GM19372 (cell line): ENCODE measurements around the gene PUS10.
"Not testable (repeated sequence)": the region's sequence is repeated elsewhere in the genome, so short reads cannot be mapped to it uniquely, and the experiment has no call there.

ENCODE experiments used
- ATAC-seq: cut with Tn5 transposase; IDR thresholded peaks from one replicate; pipeline ENCODE4 v1.9.1; 2021; ENCODE audit warnings: mild to moderate bottlenecking, low read depth, moderate library complexity; ENCODE audit not compliant: unreplicated experiment

PUS10 gene

DNA sequence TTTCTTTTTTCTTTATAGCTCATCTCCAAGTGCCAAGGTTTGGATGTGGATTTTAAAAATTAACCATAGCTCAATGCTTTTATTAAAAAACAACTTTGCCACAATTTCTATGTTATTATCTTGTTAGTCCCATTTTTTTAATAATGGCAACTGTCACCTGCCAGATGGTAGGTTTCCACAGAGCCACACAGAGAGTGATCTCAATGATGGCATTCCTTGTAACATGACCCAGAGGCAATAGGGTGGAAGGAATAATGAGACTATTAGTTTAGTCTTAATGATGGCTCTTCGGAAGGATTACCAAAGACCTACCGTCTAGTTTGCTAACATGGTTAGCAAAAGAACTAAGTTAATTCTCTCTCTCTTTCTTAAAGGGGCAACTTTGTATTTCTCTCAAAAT is 72.7 kb downstream of the PUS10 start:
- ATAC-seq, result no peak

DNA sequence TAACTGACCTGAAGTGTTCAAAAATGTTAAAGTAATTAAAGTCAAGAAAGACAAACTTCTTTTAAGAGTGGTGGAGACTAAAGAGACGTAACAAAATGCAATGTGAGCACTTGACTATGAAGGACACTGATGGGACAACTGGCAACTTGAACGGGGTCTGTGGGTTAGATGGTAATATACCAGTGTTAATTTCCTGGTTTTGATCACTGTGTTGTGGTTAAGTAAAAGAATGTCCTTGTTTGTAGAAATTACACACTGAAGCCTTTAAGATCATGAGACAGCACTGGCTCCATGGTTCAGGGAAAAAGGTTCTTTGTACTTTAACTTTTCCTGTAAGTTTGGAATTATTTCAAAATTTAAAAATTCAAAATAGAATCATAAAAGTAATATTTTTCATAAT is 78.4 kb downstream of the PUS10 start:
- no peak for ATAC-seq

DNA sequence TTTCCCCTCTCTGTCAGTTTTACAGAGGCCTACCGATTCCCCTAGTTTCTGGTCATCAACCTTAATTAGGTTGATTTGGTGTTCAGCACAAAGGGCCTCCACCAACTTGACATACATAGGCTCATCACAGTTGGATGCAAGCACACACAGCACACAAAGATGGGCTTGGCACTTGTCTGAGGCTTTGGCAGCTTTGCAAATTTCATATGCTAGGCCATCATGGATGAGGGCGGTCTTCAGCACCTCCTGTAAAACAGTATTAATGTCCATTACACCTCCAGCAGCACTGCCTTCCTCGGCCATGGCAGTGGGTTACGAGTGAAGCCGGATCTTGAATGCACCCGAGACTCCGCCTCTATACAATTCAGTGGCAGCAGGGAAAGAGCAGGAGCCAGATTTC is 79.8 kb downstream of the PUS10 start:
- no peak for ATAC-seq

DNA sequence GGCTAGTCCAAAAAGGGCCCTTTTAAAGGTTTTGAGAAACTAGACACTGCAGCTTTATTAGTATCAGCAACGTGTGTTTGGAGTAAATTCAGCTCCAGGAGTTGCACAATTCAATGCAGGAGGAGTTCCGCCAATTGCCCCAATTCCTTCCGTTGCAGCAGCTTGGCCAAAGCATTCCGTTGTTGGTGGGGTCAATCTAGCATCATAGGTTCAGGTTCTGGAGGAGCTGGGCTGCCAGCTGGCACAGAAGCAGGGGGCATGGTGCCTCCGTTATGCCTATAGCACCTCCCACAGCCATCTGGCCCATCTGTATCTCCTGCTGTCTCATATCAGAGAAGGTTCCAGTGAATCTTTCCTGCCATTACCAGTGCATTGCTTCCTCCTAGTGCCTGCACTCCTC is 81.3 kb downstream of the PUS10 start:
- no peak for ATAC-seq

DNA sequence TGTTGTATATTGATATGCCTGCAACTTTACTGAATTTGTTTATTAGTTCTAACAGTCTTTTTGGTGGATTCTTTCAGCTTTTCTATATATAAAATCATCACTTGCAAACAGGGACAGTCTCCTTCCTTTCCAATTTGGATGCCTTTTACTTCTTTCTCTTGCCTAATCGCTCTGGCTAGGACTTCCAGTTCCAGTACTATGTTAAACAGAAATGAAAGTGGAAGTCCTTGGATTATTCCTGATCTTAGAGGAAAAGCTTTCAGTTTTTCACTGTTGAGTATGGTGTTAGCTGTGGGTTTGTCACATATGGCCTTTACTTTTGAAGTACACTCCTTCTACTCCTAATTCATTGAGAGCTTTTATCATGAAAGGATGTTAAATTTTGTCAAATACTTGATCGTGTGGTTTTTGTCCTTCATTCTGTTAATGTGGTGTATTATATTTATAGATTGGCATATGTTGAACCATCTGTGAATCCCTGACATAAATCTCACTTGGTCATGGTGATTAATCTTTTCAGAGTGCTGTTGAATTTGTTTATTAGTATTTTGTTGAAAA is 83.8 kb downstream of the PUS10 start:
- no peak for ATAC-seq

DNA sequence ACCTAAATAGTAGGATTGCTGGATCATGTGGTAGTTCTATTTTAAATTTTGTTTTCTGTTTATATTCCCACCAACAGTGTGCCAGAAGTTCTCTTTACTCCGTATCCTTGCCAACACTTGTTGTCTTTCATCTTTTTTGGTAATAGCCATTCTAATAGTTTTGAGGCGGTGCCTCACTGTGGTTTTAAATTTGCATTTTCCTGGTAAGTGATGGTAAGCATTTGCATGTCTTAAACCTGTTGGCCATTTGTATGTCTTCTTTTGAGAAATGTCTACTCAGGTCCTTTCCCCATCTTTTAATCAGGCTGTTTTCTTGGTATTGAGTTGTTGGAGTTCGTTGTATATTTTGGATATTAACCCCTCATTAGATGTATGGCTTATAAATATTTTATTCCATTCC is 85.1 kb downstream of the PUS10 start:
- ATAC-seq, result no peak

DNA sequence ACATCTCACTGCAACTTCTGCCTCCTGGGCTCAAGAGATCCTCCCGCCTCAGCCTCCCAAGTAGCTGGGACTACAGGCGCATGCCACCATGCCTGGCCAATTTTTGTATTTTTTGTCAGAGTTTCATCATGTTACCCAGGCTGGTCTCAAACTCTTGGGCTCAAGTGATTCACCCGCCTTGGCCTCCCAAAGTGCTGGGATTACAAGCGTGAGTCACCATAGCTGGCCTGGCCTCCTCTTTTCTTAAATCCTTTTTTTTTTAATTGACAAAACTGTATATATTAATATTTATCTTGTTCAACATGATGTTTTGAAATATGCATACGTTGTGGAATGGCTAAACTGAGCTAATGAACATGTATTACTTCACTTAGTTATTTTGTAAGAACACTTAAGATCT is 86.0 kb downstream of the PUS10 start:
- ATAC-seq, result not testable (repeated sequence)

DNA sequence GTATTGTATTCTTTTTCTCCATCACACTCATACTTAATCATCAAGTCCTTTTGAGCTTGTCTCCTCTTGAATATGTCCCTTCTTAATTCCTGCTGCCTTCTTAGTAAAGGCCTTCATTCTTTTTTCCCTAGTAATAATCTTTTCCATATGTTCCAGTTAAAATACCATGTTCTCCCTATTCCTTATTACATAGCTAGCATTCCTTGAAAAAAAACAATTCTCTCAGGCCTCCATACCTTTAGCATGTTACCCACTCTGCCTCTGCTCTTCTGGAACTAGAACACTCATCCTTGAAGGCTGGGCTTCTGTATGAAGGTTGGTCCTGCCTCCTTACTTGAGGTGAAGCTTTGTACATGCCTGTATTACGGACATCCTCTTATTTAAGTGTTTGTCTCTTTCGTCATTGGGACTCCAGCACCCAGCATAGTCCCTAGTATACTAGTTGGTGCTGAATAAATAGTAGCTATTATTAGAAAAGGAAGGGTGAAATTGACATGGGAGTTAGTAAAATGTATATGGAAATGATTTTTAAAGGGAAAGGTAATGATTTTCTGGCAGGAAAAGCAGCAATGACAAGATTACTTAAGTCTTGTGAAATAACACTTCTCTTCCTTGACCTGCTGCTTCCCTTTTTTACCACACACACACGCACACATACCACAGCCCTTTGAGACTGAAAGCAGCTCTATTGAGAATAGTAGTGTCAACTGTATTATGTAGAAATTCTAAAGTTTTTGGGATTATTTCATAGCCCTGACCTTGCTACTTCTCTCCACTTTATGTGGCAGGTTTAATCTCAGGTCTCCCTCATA is 91.1 kb downstream of the PUS10 start:
- ATAC-seq, result no peak

DNA sequence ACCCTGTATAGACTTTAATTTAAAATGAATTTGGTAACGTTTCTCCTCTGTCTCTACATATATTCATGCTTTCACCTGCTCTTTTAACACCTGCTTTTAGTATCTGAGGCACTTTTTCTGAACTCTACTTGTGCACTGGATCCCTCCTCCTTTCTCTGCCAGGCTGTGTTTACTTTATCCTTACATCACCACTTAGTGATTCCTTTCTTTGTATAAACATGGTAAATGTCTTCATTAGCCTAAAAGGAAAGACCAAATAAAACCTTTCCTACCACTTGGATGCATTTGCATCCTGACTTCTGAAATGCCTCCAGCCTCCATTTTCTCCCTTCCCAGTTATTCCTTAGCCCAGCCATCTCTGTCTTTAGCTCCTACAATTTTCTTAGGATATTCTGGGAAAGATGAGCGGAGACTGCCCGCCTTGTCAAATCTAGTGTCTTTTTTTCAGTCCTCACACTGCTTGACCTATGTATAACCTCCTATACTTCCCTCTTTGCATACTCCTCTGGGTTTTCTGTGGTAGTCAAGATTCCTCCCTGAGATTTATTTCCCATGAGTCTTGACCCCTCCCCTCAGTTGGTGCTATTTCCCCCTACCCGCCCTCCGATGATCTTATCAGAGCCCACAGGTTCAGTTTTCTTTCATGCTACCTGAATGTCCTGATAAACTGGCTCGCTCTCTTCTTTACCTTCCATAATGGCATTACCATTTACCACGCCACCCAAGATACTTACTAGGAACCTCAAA is 91.9 kb downstream of the PUS10 start:
- ATAC-seq, result no peak

DNA sequence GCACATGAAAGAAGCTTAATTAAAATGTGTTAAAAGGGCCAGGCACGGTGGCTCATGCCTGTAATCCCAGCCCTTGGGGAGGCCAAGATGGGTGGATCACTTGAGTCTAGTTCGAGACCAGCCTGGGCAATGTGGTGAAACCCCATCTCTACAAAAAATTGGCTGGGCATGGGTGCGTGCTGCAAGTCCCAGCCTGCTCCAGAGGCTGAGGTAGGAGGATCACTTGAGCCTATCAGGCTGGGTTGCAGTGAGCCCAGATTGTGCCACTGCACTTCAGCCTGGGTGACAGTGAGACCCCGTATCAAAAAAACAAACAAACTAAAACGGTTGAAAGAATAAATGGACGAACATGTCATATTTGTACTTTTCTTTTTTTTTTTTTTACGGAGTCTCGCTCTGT is 110.7 kb downstream of the PUS10 start:
- ATAC-seq, result no peak

DNA sequence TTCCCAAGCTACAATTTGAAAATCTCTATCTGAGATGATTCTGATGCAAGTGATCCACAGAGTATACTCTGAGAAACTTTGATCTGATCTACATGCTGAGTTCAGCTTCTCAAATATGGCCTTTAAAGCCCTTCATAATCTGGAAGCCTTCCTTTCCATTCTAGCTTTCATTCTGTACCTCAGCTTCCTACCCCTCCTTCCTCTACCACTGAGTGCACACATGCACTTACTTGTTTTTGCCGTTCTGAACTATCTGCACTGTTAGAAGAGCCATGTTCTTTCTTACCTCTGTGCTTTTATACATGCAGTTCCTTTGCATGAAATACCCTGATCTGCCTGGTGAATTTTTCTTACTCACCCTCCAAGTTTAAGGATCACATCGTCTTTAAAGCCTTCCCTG is 111.7 kb downstream of the PUS10 start:
- no peak for ATAC-seq

DNA sequence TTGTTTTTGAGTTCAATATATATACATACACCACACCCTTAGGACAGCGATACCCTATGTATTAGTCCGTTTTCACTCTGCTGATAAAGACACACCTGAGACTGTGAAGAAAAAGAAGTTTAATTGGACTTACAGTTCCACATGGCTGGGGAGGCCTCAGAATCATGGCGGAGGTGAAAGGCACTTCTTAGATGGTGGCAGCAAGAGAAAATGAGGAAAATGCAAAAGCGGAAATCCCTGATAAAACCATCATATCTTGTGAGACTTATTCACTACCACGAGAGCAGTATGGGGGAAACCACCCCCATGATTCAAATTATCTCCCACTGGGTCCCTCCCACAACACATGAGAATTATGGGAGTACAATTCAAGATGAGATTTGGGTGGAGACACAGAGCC is 112.2 kb downstream of the PUS10 start:
- not testable (repeated sequence) for ATAC-seq

DNA sequence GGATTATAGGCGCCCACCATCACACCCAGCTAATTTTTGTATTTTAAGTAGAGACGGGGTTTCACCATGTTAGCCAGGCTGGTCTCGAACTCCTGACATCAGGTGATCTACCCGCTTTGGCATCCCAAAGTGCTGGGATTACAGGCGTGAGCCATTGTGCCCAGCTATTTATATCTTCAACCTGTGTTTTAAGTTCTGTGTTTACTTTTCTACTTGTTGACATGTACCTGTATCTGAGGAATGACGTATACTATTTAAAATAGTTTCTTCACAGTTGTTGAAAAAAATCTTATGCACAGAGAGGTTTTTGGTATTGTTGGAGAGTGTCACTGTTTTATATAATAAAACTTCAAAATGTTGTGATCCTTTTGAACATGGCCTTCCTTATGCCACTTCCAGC is 116.8 kb downstream of the PUS10 start:
- ATAC-seq, result not testable (repeated sequence)

DNA sequence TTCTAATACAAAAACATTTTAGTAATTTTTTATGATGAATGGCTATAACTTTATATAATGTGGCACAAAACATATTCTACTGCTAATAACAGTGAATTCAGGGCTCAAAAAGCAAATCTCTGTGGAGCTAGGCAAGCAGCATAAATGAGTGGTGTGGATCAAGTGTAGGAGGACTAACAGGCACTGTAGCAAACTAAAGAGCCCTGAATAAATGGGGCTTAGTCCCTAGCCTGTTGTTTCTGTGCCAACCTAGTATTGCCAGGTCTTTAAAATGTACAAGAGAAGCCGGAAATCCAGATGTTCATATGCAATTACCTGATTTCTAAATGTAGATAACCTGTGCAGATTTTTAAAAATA is 118.2 kb downstream of the PUS10 start:
- ATAC-seq, result peak; percentile 54

DNA sequence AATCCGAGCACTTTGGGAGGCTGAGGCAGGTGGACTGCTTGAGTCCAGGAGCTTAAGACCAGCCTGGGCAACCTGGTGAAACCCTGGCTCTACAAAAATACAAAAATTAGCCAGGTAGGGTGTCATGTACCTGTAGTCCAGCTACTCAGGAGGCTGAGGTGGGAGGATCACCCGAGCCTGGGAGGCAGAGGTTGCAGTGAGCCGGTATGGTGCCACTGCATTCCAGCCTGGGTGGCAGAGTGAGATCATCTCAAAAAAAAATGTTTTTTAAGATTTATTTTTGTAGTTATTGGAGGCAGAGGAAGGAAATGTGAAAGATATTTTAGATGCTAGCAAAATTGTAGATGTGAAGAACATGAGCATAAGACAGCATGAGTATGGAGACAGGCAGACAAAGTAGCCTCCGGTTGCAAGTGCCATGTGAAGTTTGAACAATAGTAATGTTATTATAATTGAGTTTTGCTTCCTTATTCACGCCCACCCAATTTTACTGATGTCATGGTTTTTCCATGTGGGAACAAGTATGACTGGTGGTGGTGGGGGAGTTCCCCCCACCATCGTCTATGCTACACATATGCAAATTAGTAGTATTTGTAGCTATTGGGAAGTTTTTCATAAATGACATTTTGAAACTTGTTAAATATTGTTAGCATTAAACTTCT is 118.7 kb downstream of the PUS10 start:
- peak; percentile 68 for ATAC-seq

DNA sequence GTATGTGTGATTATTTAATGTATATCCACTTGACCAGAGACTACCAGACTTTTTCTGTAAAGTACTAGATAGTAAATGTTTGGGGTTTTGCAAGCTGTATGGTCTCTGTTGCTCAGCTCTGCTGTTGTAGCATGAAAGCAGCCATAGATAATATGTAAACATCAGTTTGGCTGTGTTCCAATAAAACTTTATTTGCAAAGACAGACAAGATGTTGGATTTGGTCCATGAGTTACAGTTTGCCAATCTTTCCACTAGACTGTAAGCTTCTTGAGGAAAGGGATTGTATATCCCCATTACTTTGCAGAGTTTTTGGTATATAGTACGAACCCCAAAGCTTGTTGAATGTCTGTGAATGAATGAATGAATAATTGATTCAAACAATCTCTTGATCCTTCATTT is 119.5 kb downstream of the PUS10 start:
- no peak for ATAC-seq
